ENCODE results near the gene TIMM23.

- no peak for TF ChIP-seq POLR2AphosphoS5 (IDR thresholded peaks at IDR 0.05)
- TF ChIP-seq POLR2A (IDR thresholded peaks at IDR 0.05) = no peak
- TF ChIP-seq CTCF (IDR thresholded peaks at IDR 0.05) = no peak
- no peak for TF ChIP-seq EP300 (IDR thresholded peaks at IDR 0.05; ENCODE audit: low read depth)
Measured at GRCh38 chr10:46016190-46016589, 43.9 kb downstream of the TIMM23 start.
